Muscle layer of duodenum (tissue), 2 donors: ENCODE data around the gene CYP27B1.

Source experiments
- H3K27ac ChIP-seq: one replicate; pipeline ENCODE4 v1.7.0; 2013; ENCODE audit warnings: mild to moderate bottlenecking, low read length
- H3K27me3 ChIP-seq: one replicate; pipeline ENCODE4 v1.7.0; 2013; ENCODE audit warnings: low read depth, mild to moderate bottlenecking, control low read depth, low read length
- H3K36me3 ChIP-seq, 2 donors: one replicate each; pipeline ENCODE4 v1.7.0; 2013; ENCODE audit warnings: low read length in 2 of 2, control low read depth in 1 of 2, mild to moderate bottlenecking in 1 of 2; ENCODE audit not compliant: insufficient read depth in 2 of 2, control insufficient read depth in 1 of 2
- H3K4me1 ChIP-seq, 2 donors: one replicate each; pipeline ENCODE4 v1.7.0; 2013; ENCODE audit warnings: low read length in 2 of 2, mild to moderate bottlenecking in 2 of 2, control low read depth in 1 of 2, moderate library complexity in 1 of 2; ENCODE audit not compliant: insufficient read depth in 2 of 2, control insufficient read depth in 1 of 2
- H3K4me3 ChIP-seq, 2 donors: one replicate each; pipeline ENCODE4 v1.7.0; 2013; ENCODE audit warnings: low read length in 2 of 2, low read depth in 1 of 2, mild to moderate bottlenecking in 1 of 2
- H3K9me3 ChIP-seq, 2 donors: one replicate each; pipeline ENCODE4 v1.7.0; 2013; ENCODE audit warnings: low read length in 2 of 2, control low read depth in 1 of 2, mild to moderate bottlenecking in 1 of 2; ENCODE audit not compliant: control insufficient read depth in 1 of 2
- donor health status: healthy.

Gene CYP27B1

GRCh38 chr12:57745485-57745881 lies 21.4 kb downstream of the CYP27B1 start:
- Histone ChIP-seq H3K27me3 (peaks cover 5% of the 10 kb centered on the region), H3K36me3 (peaks cover 19 to 33% of the 10 kb centered on the region in 2 donors), H3K4me3 (peak overlapping the region; percentile 80 to 88), H3K9me3 (no peaks in the 10 kb centered on the region), H3K27ac (peak overlapping the region; percentile 98), H3K4me1 (peaks cover 7 to 11% of the 10 kb centered on the region in 2 donors)

GRCh38 chr12:57744777-57745484 lies 21.9 kb downstream of the CYP27B1 start, which contains the start of gene TSPAN31:
TSPAN31 (plus strand) TSS chr12:57745039; CDS start chr12:57745155, 116 bp downstream.
- H3K27me3 ChIP-seq: peaks cover 5% of the 10 kb centered on the region
- H3K27ac ChIP-seq: peak within 1 kb of the TSS; percentile 98
- H3K4me3 ChIP-seq: peak within 1 kb of the TSS; percentile 80 to 88
- peaks cover 19 to 28% of the 10 kb centered on the region in 2 donors for H3K36me3 ChIP-seq
- peaks cover 7 to 11% of the 10 kb centered on the region in 2 donors for H3K4me1 ChIP-seq
- no peaks in the 10 kb centered on the region for H3K9me3 ChIP-seq

GRCh38 chr12:57744194-57744776 lies 22.6 kb downstream of the CYP27B1 start:
- peaks cover 17 to 28% of the 10 kb centered on the region in 2 donors for H3K36me3 ChIP-seq
- peak overlapping the region; percentile 80 to 88 for H3K4me3 ChIP-seq
- peaks cover 9 to 11% of the 10 kb centered on the region in 2 donors for H3K4me1 ChIP-seq

GRCh38 chr12:57743769-57744168 lies 23.1 kb downstream of the CYP27B1 start:
- peaks cover 15% of the 10 kb centered on the region for H3K27me3 ChIP-seq
- H3K4me1 ChIP-seq: peaks cover 11 to 14% of the 10 kb centered on the region in 2 donors
- H3K36me3 ChIP-seq: peaks cover 12 to 23% of the 10 kb centered on the region in 2 donors
- H3K9me3 ChIP-seq: no peaks in the 10 kb centered on the region
- H3K4me3 ChIP-seq: no peak overlapping the region
- H3K27ac ChIP-seq: no peak overlapping the region

More at GRCh38 chr12:57744194-57744776, 22.6 kb downstream of the CYP27B1 start:
- H3K9me3 ChIP-seq: no peaks in the 10 kb centered on the region
- peaks cover 10% of the 10 kb centered on the region for H3K27me3 ChIP-seq
- peak overlapping the region; percentile 98 for H3K27ac ChIP-seq

- peaks cover 7 to 8% of the 10 kb centered on the region in 2 donors for H3K36me3 ChIP-seq
- peaks cover 11 to 31% of the 10 kb centered on the region in 2 donors for H3K4me1 ChIP-seq
- H3K9me3 ChIP-seq: no peaks in the 10 kb centered on the region
- no peak overlapping the region for H3K27ac ChIP-seq
- peaks cover 17% of the 10 kb centered on the region for H3K27me3 ChIP-seq
- peak overlapping the region; percentile 37 to 52 for H3K4me3 ChIP-seq
Measured at GRCh38 chr12:57741844-57742738, 24.8 kb downstream of the CYP27B1 start.

GRCh38 chr12:57741413-57741789 lies 25.5 kb downstream of the CYP27B1 start:
- H3K4me1 ChIP-seq: peaks cover 11 to 37% of the 10 kb centered on the region in 2 donors
- no peak overlapping the region for H3K27ac ChIP-seq

GRCh38 chr12:57740656-57741412 lies 26.0 kb downstream of the CYP27B1 start:
- no peaks in the 10 kb centered on the region for H3K9me3 ChIP-seq
- H3K27ac ChIP-seq: no peak overlapping the region
- H3K4me1 ChIP-seq: peaks cover 6 to 40% of the 10 kb centered on the region in 2 donors
- H3K36me3 ChIP-seq: no peaks in the 10 kb centered on the region
- peak overlapping the region in 1 of 2 donors; percentile 37 for H3K4me3 ChIP-seq
- H3K27me3 ChIP-seq: peaks cover 28% of the 10 kb centered on the region

More at GRCh38 chr12:57741413-57741789, 25.5 kb downstream of the CYP27B1 start:
- Histone ChIP-seq H3K36me3 (peaks cover under 1% of the 10 kb centered on the region in 2 donors), H3K4me3 (peak overlapping the region; percentile 37 to 52), H3K27me3 (peaks cover 23% of the 10 kb centered on the region), H3K9me3 (no peaks in the 10 kb centered on the region)

GRCh38 chr12:57739914-57740538 lies 26.9 kb downstream of the CYP27B1 start:
- Histone ChIP-seq H3K27me3 (peaks cover 32% of the 10 kb centered on the region), H3K4me1 (peaks cover 0 to 42% of the 10 kb centered on the region in 2 donors), H3K4me3 (no peak overlapping the region), H3K27ac (no peak overlapping the region), H3K9me3 (no peaks in the 10 kb centered on the region), H3K36me3 (no peaks in the 10 kb centered on the region)

- peaks cover 33% of the 10 kb centered on the region for H3K27me3 ChIP-seq
- H3K9me3 ChIP-seq: no peaks in the 10 kb centered on the region
- H3K27ac ChIP-seq: no peak overlapping the region
- H3K4me1 ChIP-seq: peaks cover 0 to 42% of the 10 kb centered on the region in 2 donors
- H3K36me3 ChIP-seq: no peaks in the 10 kb centered on the region
- H3K4me3 ChIP-seq: no peak overlapping the region
Measured at GRCh38 chr12:57739387-57739786, 27.5 kb downstream of the CYP27B1 start.

- no peaks in the 10 kb centered on the region for H3K36me3 ChIP-seq
- peaks cover 0 to 42% of the 10 kb centered on the region in 2 donors for H3K4me1 ChIP-seq
- H3K4me3 ChIP-seq: peak within 1 kb of the TSS in 1 of 2 donors; percentile 60
- no peaks in the 10 kb centered on the region for H3K9me3 ChIP-seq
- no peak within 1 kb of the TSS for H3K27ac ChIP-seq
- H3K27me3 ChIP-seq: peaks cover 38% of the 10 kb centered on the region
Measured at GRCh38 chr12:57738661-57739237, 28.1 kb downstream of the CYP27B1 start, which contains the start of gene AGAP2. AGAP2 (minus strand) TSS chr12:57738742; CDS start chr12:57738246, 496 bp downstream.
